ENCODE measurements around the gene REEP1.

DNA sequence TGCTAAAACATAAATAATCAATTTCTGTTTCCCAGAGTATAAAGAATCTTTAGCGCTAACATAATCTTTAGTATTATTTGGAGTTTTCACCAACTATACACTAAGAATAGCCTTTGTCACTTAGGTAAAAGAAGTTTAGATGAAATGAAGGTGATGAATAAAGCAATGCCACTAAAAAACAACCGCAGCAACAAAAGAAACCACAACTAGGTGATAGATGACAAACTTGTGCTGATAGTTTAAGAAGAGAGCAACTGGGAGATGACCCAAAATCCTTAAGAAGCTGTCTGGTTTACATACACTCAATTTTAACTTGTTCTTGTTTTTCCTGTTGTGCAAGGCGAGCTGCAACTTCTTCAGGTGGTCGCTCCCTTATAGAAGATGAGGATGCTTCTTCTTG, 167.0 kb downstream of the REEP1 start:
- TF ChIP-seq, protein P1, sequence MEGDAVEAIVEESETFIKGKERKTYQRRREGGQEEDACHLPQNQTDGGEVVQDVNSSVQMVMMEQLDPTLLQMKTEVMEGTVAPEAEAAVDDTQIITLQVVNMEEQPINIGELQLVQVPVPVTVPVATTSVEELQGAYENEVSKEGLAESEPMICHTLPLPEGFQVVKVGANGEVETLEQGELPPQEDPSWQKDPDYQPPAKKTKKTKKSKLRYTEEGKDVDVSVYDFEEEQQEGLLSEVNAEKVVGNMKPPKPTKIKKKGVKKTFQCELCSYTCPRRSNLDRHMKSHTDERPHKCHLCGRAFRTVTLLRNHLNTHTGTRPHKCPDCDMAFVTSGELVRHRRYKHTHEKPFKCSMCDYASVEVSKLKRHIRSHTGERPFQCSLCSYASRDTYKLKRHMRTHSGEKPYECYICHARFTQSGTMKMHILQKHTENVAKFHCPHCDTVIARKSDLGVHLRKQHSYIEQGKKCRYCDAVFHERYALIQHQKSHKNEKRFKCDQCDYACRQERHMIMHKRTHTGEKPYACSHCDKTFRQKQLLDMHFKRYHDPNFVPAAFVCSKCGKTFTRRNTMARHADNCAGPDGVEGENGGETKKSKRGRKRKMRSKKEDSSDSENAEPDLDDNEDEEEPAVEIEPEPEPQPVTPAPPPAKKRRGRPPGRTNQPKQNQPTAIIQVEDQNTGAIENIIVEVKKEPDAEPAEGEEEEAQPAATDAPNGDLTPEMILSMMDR (IDR thresholded peaks at IDR 0.05), result no peak
- no peak for TF ChIP-seq POLR2A (IDR thresholded peaks at IDR 0.05)

Data from uterus (tissue), 2 donors.